Naive thymus-derived CD4-positive, alpha-beta T cell (primary cell): Measurements from ENCODE around the gene UQCRC1. TPM values are rescaled to one million over a fixed set of nuclear protein-coding genes. Genes with fewer than 3 reads are reported as not detected.
A peak's percentile ranks its signal among the peaks of the same experiment; 100 is the strongest.

ENCODE experiments used
- ATAC-seq: fragments of 150-1000 bp; cut with Tn5 transposase; 2 replicates; pipeline ENCODE4 v1.10.0; 2021; ENCODE audit warnings: mild to moderate bottlenecking, moderate library complexity
- CTCF ChIA-PET: fragments of 350-600 bp; sonication (Branson Sonifier 250); formaldehyde crosslinking; loops from one replicate; lab custom pipeline; 2021; ENCODE audit warnings: antibody characterized with exemption; lab: Charles Lee
- POLR2A ChIA-PET: fragments of 350-600 bp; sonication (Branson Sonifier 250); formaldehyde crosslinking; loops from one replicate; lab custom pipeline; 2021; ENCODE audit warnings: antibody characterized with exemption, inconsistent platforms; lab: Charles Lee
- DNase-seq, 9 donors: peaks; one replicate each; pipeline versions ENCODE4 v3.0.0 to v3.0.0-alpha.2; 2020 to 2022; ENCODE audit warnings: mixed read lengths in 1 of 9
- H3K27ac ChIP-seq: one replicate; pipeline ENCODE4 v1.7.0; 2013; ENCODE audit warnings: mild to moderate bottlenecking, low read depth, low read length, moderate library complexity
- H3K27me3 ChIP-seq, 2 donors: one replicate each; pipeline ENCODE4 v1.7.0; 2013; ENCODE audit warnings: low read length in 2 of 2, mild to moderate bottlenecking in 2 of 2, moderate library complexity in 2 of 2; ENCODE audit not compliant: control insufficient read depth in 2 of 2, insufficient read depth in 2 of 2
- H3K36me3 ChIP-seq, 3 experiments: 1 replicate in 2 of 3; 2 replicates in 1 of 3; pipeline ENCODE4 v1.7.0; 2013; ENCODE audit warnings: low read length in 3 of 3, mild to moderate bottlenecking in 3 of 3, moderate library complexity in 1 of 3; ENCODE audit not compliant: insufficient read depth in 3 of 3, control insufficient read depth in 2 of 3
- H3K4me1 ChIP-seq, 2 donors: one replicate each; pipeline ENCODE4 v1.7.0; 2013; ENCODE audit warnings: low read length in 2 of 2, mild to moderate bottlenecking in 2 of 2, moderate library complexity in 1 of 2; ENCODE audit not compliant: control insufficient read depth in 2 of 2, insufficient read depth in 2 of 2
- H3K4me3 ChIP-seq: 2 replicates; pipeline ENCODE4 v1.7.0; 2013; ENCODE audit warnings: mild to moderate bottlenecking, low read length
- H3K9me3 ChIP-seq, 3 experiments: 1 replicate in 2 of 3; 2 replicates in 1 of 3; pipeline ENCODE4 v1.7.0; 2013; ENCODE audit warnings: low read length in 3 of 3; ENCODE audit not compliant: control insufficient read depth in 2 of 3
- H3K27ac Mint-ChIP-seq, 9 donors: one replicate each; pipeline ENCODE4 v1.8.0; 2020 to 2022; ENCODE audit warnings: mixed read lengths in 9 of 9, mild to moderate bottlenecking in 8 of 9, moderate library complexity in 5 of 9, inconsistent platforms in 2 of 9
- H3K27me3 Mint-ChIP-seq, 5 donors: one replicate each; pipeline ENCODE4 v1.8.0; 2021 to 2022; ENCODE audit warnings: mixed read lengths in 5 of 5, mild to moderate bottlenecking in 1 of 5
- H3K36me3 Mint-ChIP-seq, 5 donors: one replicate each; pipeline ENCODE4 v1.8.0; 2020 to 2022; ENCODE audit warnings: mixed read lengths in 5 of 5, mild to moderate bottlenecking in 3 of 5, inconsistent platforms in 1 of 5
- H3K4me1 Mint-ChIP-seq, 7 donors: one replicate each; pipeline ENCODE4 v1.8.0; 2020 to 2022; ENCODE audit warnings: mixed read lengths in 7 of 7, mild to moderate bottlenecking in 3 of 7, inconsistent platforms in 1 of 7
- H3K4me3 Mint-ChIP-seq, 10 donors: one replicate each; pipeline ENCODE4 v1.8.0; 2020 to 2022; ENCODE audit warnings: mild to moderate bottlenecking in 10 of 10, mixed read lengths in 10 of 10, moderate library complexity in 6 of 10, inconsistent platforms in 2 of 10
- H3K9me3 Mint-ChIP-seq, 11 donors: one replicate each; pipeline ENCODE4 v1.8.0; 2020 to 2022; ENCODE audit warnings: mixed read lengths in 11 of 11, mild to moderate bottlenecking in 4 of 11, inconsistent platforms in 1 of 11, moderate library complexity in 1 of 11
- intact Hi-C, 2 donors: fragments of 100-400 bp; cut with micrococcal nuclease; formaldehyde crosslinking; loops; one replicate each; pipeline ENCODE4 v1.15.1; 2023
- polyA plus RNA-seq, 2 donors: library from polyadenylated mRNA; unstranded; fragments of 300-500 nt; fragmentation: Illumina TruSeq; gene quantifications; one replicate each; pipeline ENCODE4 v1.2.3, GENCODE V29; 2021
- total RNA-seq, 6 experiments: library from RNA in 5 of 6; stranded (reverse) in 5 of 6; gene quantifications; 1 replicate in 5 of 6; 2 replicates in 1 of 6; pipeline ENCODE4 v1.2.3 and lab custom pipeline; 2021 to 2026

The UQCRC1 gene
- total and polyA plus RNA-seq, 7 experiments from 2014 or later = 77.3 to 164 (median 120) TPM

- Histone ChIP-seq H3K36me3 (peaks cover 0 to 9% (median 2%) of the 10 kb centered on the region in 3 experiments), H3K27me3 (peaks cover 0 to 7% of the 10 kb centered on the region in 2 donors), H3K4me1 (no peaks in the 10 kb centered on the region), H3K27ac (no peak overlapping the region), H3K4me3 (no peak overlapping the region), H3K9me3 (no peaks in the 10 kb centered on the region)
- H3K27ac Mint-ChIP-seq = no peak overlapping the region
- DNase-seq (no peak), ATAC-seq (no peak)
- peaks cover 0 to 3% (median 3%) of the 10 kb centered on the region in 5 donors for H3K36me3 Mint-ChIP-seq
- ChIA-PET POLR2A (no interaction called here), CTCF (no interaction called here)
- peaks cover 15 to 43% (median 29%) of the 10 kb centered on the region in 5 donors for H3K27me3 Mint-ChIP-seq
- intact Hi-C loops = no loop called here
- peaks cover 0 to 13% (median 3%) of the 10 kb centered on the region in 7 donors for H3K4me1 Mint-ChIP-seq
- H3K9me3 Mint-ChIP-seq = peaks cover 0 to 1% (median 0%) of the 10 kb centered on the region in 11 donors
- H3K4me3 Mint-ChIP-seq = no peak overlapping the region
Measured at GRCh38 chr3:48593337-48593736, 16.1 kb downstream of the UQCRC1 start.

GRCh38 chr3:48592519-48593087, 16.8 kb downstream of the UQCRC1 start:
- H3K27ac Mint-ChIP-seq = no peak overlapping the region
- peaks cover 15 to 51% (median 34%) of the 10 kb centered on the region in 5 donors for H3K27me3 Mint-ChIP-seq
- Histone ChIP-seq H3K27me3 (peaks cover 0 to 7% of the 10 kb centered on the region in 2 donors), H3K4me3 (no peak overlapping the region), H3K27ac (no peak overlapping the region), H3K4me1 (no peaks in the 10 kb centered on the region), H3K36me3 (peaks cover 0 to 2% (median 0%) of the 10 kb centered on the region in 3 experiments), H3K9me3 (no peaks in the 10 kb centered on the region)
- peaks cover 0 to 3% (median 3%) of the 10 kb centered on the region in 5 donors for H3K36me3 Mint-ChIP-seq
- intact Hi-C loops = no loop called here
- H3K9me3 Mint-ChIP-seq = peaks cover 0 to 1% (median 0%) of the 10 kb centered on the region in 11 donors
- no peak overlapping the region for H3K4me3 Mint-ChIP-seq
- ATAC-seq = no peak
- DNase-seq = no peak
- ChIA-PET POLR2A (no interaction called here), CTCF (no interaction called here)
- H3K4me1 Mint-ChIP-seq = peaks cover 0 to 15% (median 3%) of the 10 kb centered on the region in 7 donors

GRCh38 chr3:48591886-48592518, 17.4 kb downstream of the UQCRC1 start:
- DNase-seq (no peak), ATAC-seq (no peak)
- Histone ChIP-seq H3K27ac (no peak overlapping the region), H3K36me3 (no peaks in the 10 kb centered on the region), H3K4me3 (no peak overlapping the region), H3K4me1 (no peaks in the 10 kb centered on the region), H3K27me3 (peaks cover 0 to 7% of the 10 kb centered on the region in 2 donors), H3K9me3 (no peaks in the 10 kb centered on the region)
- Mint-ChIP-seq H3K9me3 (peaks cover 0 to 1% (median 0%) of the 10 kb centered on the region in 11 donors), H3K36me3 (peaks cover 0 to 3% (median 3%) of the 10 kb centered on the region in 5 donors), H3K27ac (no peak overlapping the region), H3K4me1 (peaks cover 0 to 17% (median 3%) of the 10 kb centered on the region in 7 donors), H3K4me3 (no peak overlapping the region), H3K27me3 (peaks cover 15 to 54% (median 34%) of the 10 kb centered on the region in 5 donors)
- intact Hi-C loops = no loop called here
- CTCF ChIA-PET = no interaction called here
- POLR2A ChIA-PET = no interaction called here

GRCh38 chr3:48591436-48591835, 18.0 kb downstream of the UQCRC1 start:
- CTCF ChIA-PET = no interaction called here
- no peak for ATAC-seq
- Mint-ChIP-seq H3K4me1 (peaks cover 0 to 17% (median 3%) of the 10 kb centered on the region in 7 donors), H3K9me3 (peaks cover 0 to 1% (median 0%) of the 10 kb centered on the region in 11 donors), H3K4me3 (no peak overlapping the region), H3K36me3 (peaks cover 0 to 3% (median 3%) of the 10 kb centered on the region in 5 donors), H3K27ac (no peak overlapping the region), H3K27me3 (peaks cover 15 to 54% (median 34%) of the 10 kb centered on the region in 5 donors)
- no peak for DNase-seq
- H3K9me3 ChIP-seq = no peaks in the 10 kb centered on the region
- H3K4me1 ChIP-seq = no peaks in the 10 kb centered on the region
- no peaks in the 10 kb centered on the region for H3K36me3 ChIP-seq
- POLR2A ChIA-PET = no interaction called here
- intact Hi-C loops = no loop called here
- H3K27me3 ChIP-seq = peaks cover 0 to 7% of the 10 kb centered on the region in 2 donors
- H3K27ac ChIP-seq = no peak overlapping the region
- H3K4me3 ChIP-seq = no peak overlapping the region

- Histone ChIP-seq H3K27ac (no peak overlapping the region), H3K27me3 (no peaks in the 10 kb centered on the region), H3K36me3 (no peaks in the 10 kb centered on the region), H3K9me3 (no peaks in the 10 kb centered on the region), H3K4me3 (no peak overlapping the region), H3K4me1 (no peaks in the 10 kb centered on the region)
- peaks cover 0 to 11% (median 0%) of the 10 kb centered on the region in 7 donors for H3K4me1 Mint-ChIP-seq
- peaks cover 0 to 1% (median 0%) of the 10 kb centered on the region in 11 donors for H3K9me3 Mint-ChIP-seq
- ATAC-seq (no peak), DNase-seq (no peak)
- no peak overlapping the region for H3K27ac Mint-ChIP-seq
- intact Hi-C loops = no loop called here
- CTCF ChIA-PET = no interaction called here
- peaks cover 0 to 3% (median 0%) of the 10 kb centered on the region in 5 donors for H3K36me3 Mint-ChIP-seq
- H3K4me3 Mint-ChIP-seq = peak overlapping the region in 1 of 10 donors; percentile 31
- POLR2A ChIA-PET = no interaction called here
- peaks cover 15 to 40% (median 27%) of the 10 kb centered on the region in 5 donors for H3K27me3 Mint-ChIP-seq
Measured at GRCh38 chr3:48588230-48588629, 21.2 kb downstream of the UQCRC1 start.

GRCh38 chr3:48587686-48588085, 21.8 kb downstream of the UQCRC1 start:
- H3K9me3 Mint-ChIP-seq = peaks cover 0 to 1% (median 0%) of the 10 kb centered on the region in 11 donors
- peaks cover 0 to 3% (median 0%) of the 10 kb centered on the region in 5 donors for H3K36me3 Mint-ChIP-seq
- no peak for DNase-seq
- peaks cover 0 to 11% (median 0%) of the 10 kb centered on the region in 7 donors for H3K4me1 Mint-ChIP-seq
- peak overlapping the region in 1 of 10 donors; percentile 31 for H3K4me3 Mint-ChIP-seq
- no peaks in the 10 kb centered on the region for H3K9me3 ChIP-seq
- ATAC-seq = no peak
- no peaks in the 10 kb centered on the region for H3K36me3 ChIP-seq
- no peak overlapping the region for H3K27ac Mint-ChIP-seq
- CTCF ChIA-PET = no interaction called here
- no peak overlapping the region for H3K27ac ChIP-seq
- H3K27me3 ChIP-seq = no peaks in the 10 kb centered on the region
- H3K27me3 Mint-ChIP-seq = peaks cover 15 to 34% (median 23%) of the 10 kb centered on the region in 5 donors
- H3K4me3 ChIP-seq = no peak overlapping the region
- no peaks in the 10 kb centered on the region for H3K4me1 ChIP-seq
- POLR2A ChIA-PET = no interaction called here
- intact Hi-C loops = no loop called here
